ENCODE data around the gene PLAAT2. TPM values are rescaled to one million over a fixed set of nuclear protein-coding genes. Genes with fewer than 3 reads are reported as not detected.
A peak's percentile ranks its signal among the peaks of the same experiment; 100 is the strongest.

Gene PLAAT2
- total and polyA plus RNA-seq, 12 donors: 0.35 to 3.7 TPM; not detected in 10

GRCh38 chr11:63518548-63518947 is 44.6 kb downstream of the PLAAT2 start:
- WGBS, 2 donors: 41 to 56% methylated on average over 1 of the region's 1 CpG
- ATAC-seq (no peak), DNase-seq (no peak)
- Histone ChIP-seq H3K27ac (peak overlapping the region in 1 of 10 donors; percentile 3), H3K4me1 (no peaks in the 10 kb centered on the region), H3K4me3 (no peak overlapping the region), H3K9me3 (peaks cover 0 to 9% (median 0%) of the 10 kb centered on the region in 11 donors), H3K27me3 (no peaks in the 10 kb centered on the region), H3K36me3 (no peaks in the 10 kb centered on the region)
- TF ChIP-seq, protein P1, sequence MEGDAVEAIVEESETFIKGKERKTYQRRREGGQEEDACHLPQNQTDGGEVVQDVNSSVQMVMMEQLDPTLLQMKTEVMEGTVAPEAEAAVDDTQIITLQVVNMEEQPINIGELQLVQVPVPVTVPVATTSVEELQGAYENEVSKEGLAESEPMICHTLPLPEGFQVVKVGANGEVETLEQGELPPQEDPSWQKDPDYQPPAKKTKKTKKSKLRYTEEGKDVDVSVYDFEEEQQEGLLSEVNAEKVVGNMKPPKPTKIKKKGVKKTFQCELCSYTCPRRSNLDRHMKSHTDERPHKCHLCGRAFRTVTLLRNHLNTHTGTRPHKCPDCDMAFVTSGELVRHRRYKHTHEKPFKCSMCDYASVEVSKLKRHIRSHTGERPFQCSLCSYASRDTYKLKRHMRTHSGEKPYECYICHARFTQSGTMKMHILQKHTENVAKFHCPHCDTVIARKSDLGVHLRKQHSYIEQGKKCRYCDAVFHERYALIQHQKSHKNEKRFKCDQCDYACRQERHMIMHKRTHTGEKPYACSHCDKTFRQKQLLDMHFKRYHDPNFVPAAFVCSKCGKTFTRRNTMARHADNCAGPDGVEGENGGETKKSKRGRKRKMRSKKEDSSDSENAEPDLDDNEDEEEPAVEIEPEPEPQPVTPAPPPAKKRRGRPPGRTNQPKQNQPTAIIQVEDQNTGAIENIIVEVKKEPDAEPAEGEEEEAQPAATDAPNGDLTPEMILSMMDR (IDR thresholded peaks at IDR 0.05): no peak
- intact Hi-C loops (cut with DNase I): no loop called here

DNA sequence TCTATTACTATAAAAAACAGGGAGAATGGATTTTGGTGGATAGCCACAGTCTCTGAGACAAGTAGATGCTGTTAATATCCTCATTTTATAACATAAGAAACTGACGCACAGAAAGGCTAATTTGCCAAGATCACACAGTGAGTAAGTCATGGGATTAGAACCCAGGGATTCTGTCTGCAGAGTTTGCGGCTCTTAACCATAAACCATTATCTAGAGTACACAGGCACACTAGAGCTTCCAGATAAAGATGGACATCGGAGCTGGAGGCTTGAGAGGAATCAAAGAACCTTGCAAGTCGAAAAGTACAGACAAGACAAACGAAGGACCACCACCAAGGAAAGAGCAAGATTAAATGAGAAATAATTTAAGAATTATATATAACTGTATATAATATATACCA is 46.0 kb downstream of the PLAAT2 start:
- no peaks in the 10 kb centered on the region for H3K9me3 ChIP-seq
- DNase-seq: no peak
- intact Hi-C loops (cut with DNase I): no loop called here
- H3K4me1 ChIP-seq: no peaks in the 10 kb centered on the region
- no peak for ATAC-seq
- TF ChIP-seq, protein P1 (IDR thresholded peaks at IDR 0.05): no peak
- H3K4me3 ChIP-seq: no peak overlapping the region
- 91 to 96% methylated on average over 5 of the region's 5 CpGs for WGBS, 2 donors
- H3K27ac ChIP-seq: no peak overlapping the region
- no peaks in the 10 kb centered on the region for H3K36me3 ChIP-seq
- no peaks in the 10 kb centered on the region for H3K27me3 ChIP-seq

GRCh38 chr11:63516109-63516508 is 47.1 kb downstream of the PLAAT2 start:
- TF ChIP-seq, protein P1 (IDR thresholded peaks at IDR 0.05): no peak
- Histone ChIP-seq H3K27ac (no peak overlapping the region), H3K4me3 (no peak overlapping the region), H3K9me3 (no peaks in the 10 kb centered on the region), H3K27me3 (no peaks in the 10 kb centered on the region), H3K4me1 (peaks cover 0 to 6% (median 0%) of the 10 kb centered on the region in 9 donors), H3K36me3 (no peaks in the 10 kb centered on the region)
- 93 to 97% methylated on average over 6 of the region's 6 CpGs for WGBS, 2 donors
- no peak for DNase-seq
- ATAC-seq: no peak
- intact Hi-C loops (cut with DNase I): no loop called here

- H3K27me3 ChIP-seq: no peaks in the 10 kb centered on the region
These were observed 50.4 kb downstream of the PLAAT2 start for GRCh38 chr11:63512816-63513215.

More at GRCh38 chr11:63512816-63513215, 50.4 kb downstream of the PLAAT2 start:
- Histone ChIP-seq H3K36me3 (no peaks in the 10 kb centered on the region), H3K4me1 (peaks cover 0 to 23% (median 7%) of the 10 kb centered on the region in 9 donors), H3K27ac (no peak overlapping the region), H3K9me3 (no peaks in the 10 kb centered on the region), H3K4me3 (no peak overlapping the region)
- DNase-seq (no peak), ATAC-seq (no peak)
- TF ChIP-seq, protein P1 (IDR thresholded peaks at IDR 0.05): no peak
- intact Hi-C loops (cut with DNase I): no loop called here
- 88 to 89% methylated on average over 7 of the region's 7 CpGs for WGBS, 2 donors
